Activated CD4-positive, alpha-beta T cell treated with anti-CD3 and anti-CD28 coated beads, Interleukin-2, amount 50 U/mL, for 24 hours (primary cell): ENCODE measurements around the gene EIPR1.

Experiments used
- DNase-seq, 2 donors: peaks; one replicate each; pipeline ENCODE4 v3.0.0-alpha.2; 2020; ENCODE audit warnings: low read depth in 1 of 2, low spot score in 1 of 2

EIPR1 gene

GRCh38 chr2:3309496-3310355, 67.9 kb downstream of the EIPR1 start:
- DNase-seq: no peak

GRCh38 chr2:3307901-3308300, 69.7 kb downstream of the EIPR1 start:
- no peak for DNase-seq

- DNase-seq: no peak
Measured at GRCh38 chr2:3307236-3307635, 70.4 kb downstream of the EIPR1 start.

GRCh38 chr2:3305952-3306351, 71.7 kb downstream of the EIPR1 start:
- no peak for DNase-seq

- DNase-seq: no peak
Measured at GRCh38 chr2:3305431-3305830, 72.2 kb downstream of the EIPR1 start.

- peak; percentile 65 to 80 for DNase-seq
Measured at GRCh38 chr2:3303583-3304406, 73.8 kb downstream of the EIPR1 start.

- no peak for DNase-seq
Measured at GRCh38 chr2:3302751-3303582, 74.7 kb downstream of the EIPR1 start.

- DNase-seq: no peak
Measured at GRCh38 chr2:3302421-3302750, 75.2 kb downstream of the EIPR1 start.

GRCh38 chr2:3301001-3301400, 76.6 kb downstream of the EIPR1 start:
- DNase-seq: no peak

- no peak for DNase-seq
Measured at GRCh38 chr2:3300224-3300995, 77.2 kb downstream of the EIPR1 start.

GRCh38 chr2:3299703-3300102, 77.9 kb downstream of the EIPR1 start:
- DNase-seq: no peak

GRCh38 chr2:3299130-3299529, 78.5 kb downstream of the EIPR1 start:
- no peak for DNase-seq

- DNase-seq: no peak
Measured at GRCh38 chr2:3298191-3298590, 79.4 kb downstream of the EIPR1 start.

- no peak for DNase-seq
Measured at GRCh38 chr2:3297523-3297922, 80.1 kb downstream of the EIPR1 start.

GRCh38 chr2:3296182-3296972, 81.2 kb downstream of the EIPR1 start:
- no peak for DNase-seq

- no peak for DNase-seq
Measured at GRCh38 chr2:3294493-3294892, 83.1 kb downstream of the EIPR1 start.

GRCh38 chr2:3294069-3294468, 83.5 kb downstream of the EIPR1 start:
- no peak for DNase-seq

GRCh38 chr2:3293221-3293620, 84.4 kb downstream of the EIPR1 start:
- DNase-seq: no peak

- DNase-seq: no peak
Measured at GRCh38 chr2:3292416-3292815, 85.2 kb downstream of the EIPR1 start.

- no peak for DNase-seq
Measured at GRCh38 chr2:3291750-3292149, 85.9 kb downstream of the EIPR1 start.
